Gastrocnemius medialis (tissue), 4 donors: ENCODE results near the gene CASKIN2. TPM values are rescaled to one million over a fixed set of nuclear protein-coding genes. Genes with fewer than 3 reads are reported as not detected.
A peak's percentile ranks its signal among the peaks of the same experiment; 100 is the strongest.
"Not testable (repeated sequence)": the region's sequence is repeated elsewhere in the genome, so short reads cannot be mapped to it uniquely, and the experiment has no call there.

ENCODE experiments used
- ATAC-seq, 2 donors: fragments of 150-250 bp; one replicate each; pipeline ENCODE4 v1.9.1; 2016
- DNase-seq, 2 donors: peaks; one replicate each; pipeline ENCODE4 v3.0.0-alpha.2; 2019
- H3K27ac ChIP-seq, 4 donors: fragments of 200-600 bp; sonication (generic); 1 replicate in 1 of 4; 2 replicates in 3 of 4; pipeline ENCODE4 v1.5.1; 2016 to 2018; ENCODE audit warnings: mild to moderate bottlenecking in 2 of 4, moderate library complexity in 1 of 4
- H3K27me3 ChIP-seq, 3 donors: fragments of 200-600 bp; sonication (generic) in 2 of 3; 1 replicate in 1 of 3; 2 replicates in 2 of 3; pipeline versions ENCODE4 v1.5.1 to v1.6.0; 2016 to 2019; ENCODE audit warnings: mild to moderate bottlenecking in 1 of 3, moderate library complexity in 1 of 3
- H3K36me3 ChIP-seq, 2 donors: fragments of 200-600 bp; sonication (generic) in 1 of 2; one replicate each; pipeline ENCODE4 v1.5.1; 2017 to 2018
- H3K4me1 ChIP-seq, 2 donors: fragments of 200-600 bp; sonication (generic) in 1 of 2; one replicate each; pipeline ENCODE4 v1.5.1; 2016 to 2017; ENCODE audit warnings: mild to moderate bottlenecking in 2 of 2
- H3K4me3 ChIP-seq, 4 donors: fragments of 200-600 bp; sonication (generic) in 3 of 4; 1 replicate in 1 of 4; 2 replicates in 3 of 4; pipeline ENCODE4 v1.5.1; 2016 to 2019; ENCODE audit warnings: mild to moderate bottlenecking in 2 of 4
- H3K9me3 ChIP-seq, 3 donors: fragments of 200-600 bp; sonication (generic) in 2 of 3; 1 replicate in 1 of 3; 2 replicates in 2 of 3; pipeline ENCODE4 v1.5.1; 2016 to 2019
- POLR2A ChIP-seq, 2 donors: fragments of 450-650 bp; IDR thresholded peaks; one replicate each; pipeline ENCODE4 v1.6.1; 2017; ENCODE audit warnings: antibody characterized with exemption in 2 of 2, mild to moderate bottlenecking in 2 of 2, moderate library complexity in 2 of 2
- in situ Hi-C, 4 donors: fragments of 200-750 bp; cut with MboI; loops; one replicate each; pipeline versions ENCODE4 v1.15.0 to v1.8.0; 2017; ENCODE audit warnings: low sequenced_read_pairs in 4 of 4
- intact Hi-C: fragments of 100-400 bp; cut with DNase I; formaldehyde crosslinking; loops from one replicate; pipeline ENCODE4 v1.15.1; 2023; ENCODE audit warnings: low total_unique reads
- total RNA-seq, 4 donors: library from RNA; depleted of rRNA; stranded (reverse); fragments of >200 nt; gene quantifications; one replicate each; pipeline versions ENCODE4 v1.1.0 to v1.2.3, GENCODE V29; 2016
- TF ChIP-seq, protein P1 (sequence below), 5 experiments: fragments of 450-650 bp in 3 of 5; fragments of 200-600 bp in 2 of 5; sonication (generic) in 2 of 5; IDR thresholded peaks in 4 of 5; conservative IDR thresholded peaks in 1 of 5; 1 replicate in 4 of 5; 2 replicates in 1 of 5; pipeline ENCODE4 v1.5.1; 2016 to 2019; ENCODE audit warnings: antibody characterized with exemption in 5 of 5, mild to moderate bottlenecking in 3 of 5, moderate library complexity in 3 of 5

CASKIN2 gene
- total RNA-seq, 4 donors from 2014 or later: 11.3 to 24.1 (median 16.8) TPM

DNA sequence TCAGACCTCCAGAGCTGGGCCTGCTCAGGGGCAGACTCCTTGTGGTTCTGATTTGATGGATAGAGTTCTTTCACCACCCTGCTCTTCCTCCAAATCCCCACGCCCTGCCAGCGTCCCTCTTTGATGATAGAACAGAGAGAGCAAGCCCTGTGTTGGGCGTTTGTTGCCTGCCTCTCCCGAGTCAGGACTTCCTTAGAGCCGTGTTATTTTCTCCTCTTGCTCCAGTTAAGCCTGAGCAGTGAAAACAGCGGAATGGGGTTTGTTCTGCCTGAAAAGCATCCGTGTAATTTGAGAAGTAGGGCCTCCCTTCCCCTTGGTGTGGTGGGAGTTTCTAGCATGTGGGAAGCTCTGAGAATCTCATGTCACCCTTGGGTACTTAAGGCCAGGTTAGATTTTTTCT lies 36.8 kb downstream of the CASKIN2 start:
- no peak overlapping the region for H3K4me3 ChIP-seq
- no peaks in the 10 kb centered on the region for H3K9me3 ChIP-seq
- H3K27ac ChIP-seq: peak overlapping the region in 3 of 4 donors; percentile 6 to 89 (median 17)
- ATAC-seq (no peak), DNase-seq (no peak)
- peaks cover 77 to 83% of the 10 kb centered on the region in 2 donors for H3K4me1 ChIP-seq
- intact Hi-C loops (no loop called here), in situ Hi-C loops (no loop called here)
- H3K27me3 ChIP-seq: no peaks in the 10 kb centered on the region
- TF ChIP-seq POLR2A (IDR thresholded peaks at IDR 0.05): no peak
- TF ChIP-seq, protein P1, sequence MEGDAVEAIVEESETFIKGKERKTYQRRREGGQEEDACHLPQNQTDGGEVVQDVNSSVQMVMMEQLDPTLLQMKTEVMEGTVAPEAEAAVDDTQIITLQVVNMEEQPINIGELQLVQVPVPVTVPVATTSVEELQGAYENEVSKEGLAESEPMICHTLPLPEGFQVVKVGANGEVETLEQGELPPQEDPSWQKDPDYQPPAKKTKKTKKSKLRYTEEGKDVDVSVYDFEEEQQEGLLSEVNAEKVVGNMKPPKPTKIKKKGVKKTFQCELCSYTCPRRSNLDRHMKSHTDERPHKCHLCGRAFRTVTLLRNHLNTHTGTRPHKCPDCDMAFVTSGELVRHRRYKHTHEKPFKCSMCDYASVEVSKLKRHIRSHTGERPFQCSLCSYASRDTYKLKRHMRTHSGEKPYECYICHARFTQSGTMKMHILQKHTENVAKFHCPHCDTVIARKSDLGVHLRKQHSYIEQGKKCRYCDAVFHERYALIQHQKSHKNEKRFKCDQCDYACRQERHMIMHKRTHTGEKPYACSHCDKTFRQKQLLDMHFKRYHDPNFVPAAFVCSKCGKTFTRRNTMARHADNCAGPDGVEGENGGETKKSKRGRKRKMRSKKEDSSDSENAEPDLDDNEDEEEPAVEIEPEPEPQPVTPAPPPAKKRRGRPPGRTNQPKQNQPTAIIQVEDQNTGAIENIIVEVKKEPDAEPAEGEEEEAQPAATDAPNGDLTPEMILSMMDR (IDR thresholded peaks at IDR 0.05 in 4 of 5, conservative IDR thresholded peaks at IDR 0.05 in 1 of 5): no peak
- H3K36me3 ChIP-seq: no peaks in the 10 kb centered on the region

DNA sequence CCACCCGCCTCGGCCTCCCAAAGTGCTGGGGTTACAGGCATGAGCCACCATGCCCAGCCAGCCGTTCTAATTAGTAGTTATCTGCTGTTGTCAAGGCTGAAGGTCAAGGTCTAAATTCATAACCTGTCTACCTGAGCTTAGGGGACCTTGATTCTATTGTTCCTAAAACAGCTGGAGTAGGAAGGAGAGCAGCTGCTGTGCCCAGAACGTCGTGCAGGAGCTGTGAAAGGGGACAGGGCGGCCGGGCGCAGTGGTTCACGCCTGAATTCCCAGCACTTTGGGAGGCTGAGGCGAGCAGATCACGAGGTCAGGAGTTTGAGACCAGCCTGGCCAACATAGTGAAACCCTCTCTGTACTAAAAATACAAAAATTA lies 37.9 kb downstream of the CASKIN2 start:
- H3K36me3 ChIP-seq, in situ Hi-C loops, intact Hi-C loops, ATAC-seq, H3K27me3 ChIP-seq, DNase-seq, H3K4me3 ChIP-seq, H3K9me3 ChIP-seq: not testable (repeated sequence)
- Histone ChIP-seq H3K27ac (peak overlapping the region; percentile 67 to 81 (median 72)), H3K4me1 (peaks cover 77 to 82% of the 10 kb centered on the region in 2 donors)

DNA sequence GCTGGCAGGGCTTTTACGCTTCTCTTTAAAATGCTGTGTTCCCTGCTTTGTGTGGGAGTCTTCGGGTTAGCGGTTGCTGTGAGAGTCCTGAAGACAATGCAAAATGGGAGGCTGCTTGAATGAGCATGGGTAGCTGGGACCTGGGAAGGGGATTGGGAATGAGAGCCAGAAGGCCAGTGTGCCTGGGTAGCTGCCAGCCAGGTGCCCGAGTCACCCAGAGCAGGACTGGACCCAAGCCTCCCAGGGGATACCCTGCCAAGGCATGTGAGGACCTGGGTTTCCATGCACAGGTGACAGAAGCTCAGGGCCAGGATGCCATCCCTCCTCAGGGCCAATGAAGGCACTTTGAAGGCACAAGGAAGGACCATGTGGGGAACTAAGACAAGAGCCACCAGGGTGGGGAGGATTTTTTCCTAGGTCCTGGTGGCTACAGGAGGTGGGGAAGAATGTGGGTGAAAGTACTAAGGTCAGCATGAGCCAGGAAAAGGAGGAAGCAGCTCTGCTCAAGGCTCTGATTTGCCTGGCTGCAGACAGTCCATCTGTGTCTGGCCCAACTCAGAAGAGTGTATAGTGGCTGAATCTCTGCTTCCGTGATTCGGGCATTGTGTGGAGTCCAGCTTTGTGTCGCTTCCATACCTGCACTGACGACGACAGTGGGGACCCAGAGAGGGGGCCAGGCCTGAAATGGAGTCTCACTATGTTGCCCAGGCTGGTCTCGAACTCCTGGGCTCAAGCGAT lies 38.4 kb downstream of the CASKIN2 start:
- Histone ChIP-seq H3K36me3 (no peaks in the 10 kb centered on the region), H3K27me3 (no peaks in the 10 kb centered on the region), H3K9me3 (no peaks in the 10 kb centered on the region), H3K4me3 (peak overlapping the region in 1 of 4 donors; percentile 21), H3K27ac (peak overlapping the region; percentile 67 to 81 (median 72)), H3K4me1 (peaks cover 75 to 76% of the 10 kb centered on the region in 2 donors)
- DNase-seq (no peak), ATAC-seq (no peak)
- intact Hi-C loops: no loop called here
- TF ChIP-seq POLR2A (IDR thresholded peaks at IDR 0.05): no peak
- TF ChIP-seq, protein P1 (IDR thresholded peaks at IDR 0.05 in 4 of 5, conservative IDR thresholded peaks at IDR 0.05 in 1 of 5): no peak
- in situ Hi-C loops: no loop called here

DNA sequence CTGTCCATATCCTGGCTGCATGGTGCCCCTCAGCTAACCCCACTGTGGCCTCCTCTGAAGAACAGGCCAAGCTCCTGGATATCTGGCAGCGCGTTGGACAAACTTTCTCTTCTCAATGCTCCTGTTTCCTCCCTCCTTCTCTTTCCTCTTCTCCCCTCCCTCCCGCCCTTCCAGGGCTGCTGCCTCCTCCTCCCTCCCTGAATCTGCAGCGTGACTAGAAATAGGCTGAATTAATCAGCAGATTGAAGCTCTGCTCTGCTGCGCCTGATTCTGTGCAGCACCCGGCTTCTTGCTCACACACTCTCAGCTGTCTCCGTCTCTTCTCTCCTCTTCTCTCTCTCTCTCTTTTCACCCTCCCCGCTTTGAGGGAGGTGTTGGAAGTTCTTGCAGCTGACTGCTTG lies 39.1 kb downstream of the CASKIN2 start:
- ATAC-seq (peak; percentile 46 to 73), DNase-seq (no peak)
- Histone ChIP-seq H3K27me3 (no peaks in the 10 kb centered on the region), H3K9me3 (no peaks in the 10 kb centered on the region), H3K27ac (peak overlapping the region; percentile 67 to 81 (median 72)), H3K36me3 (no peaks in the 10 kb centered on the region), H3K4me3 (peak overlapping the region in 1 of 4 donors; percentile 21), H3K4me1 (peaks cover 69 to 74% of the 10 kb centered on the region in 2 donors)
- TF ChIP-seq POLR2A (IDR thresholded peaks at IDR 0.05): no peak
- TF ChIP-seq, protein P1 (IDR thresholded peaks at IDR 0.05 in 4 of 5, conservative IDR thresholded peaks at IDR 0.05 in 1 of 5): no peak
- in situ Hi-C loops: no loop called here
- intact Hi-C loops: no loop called here

DNA sequence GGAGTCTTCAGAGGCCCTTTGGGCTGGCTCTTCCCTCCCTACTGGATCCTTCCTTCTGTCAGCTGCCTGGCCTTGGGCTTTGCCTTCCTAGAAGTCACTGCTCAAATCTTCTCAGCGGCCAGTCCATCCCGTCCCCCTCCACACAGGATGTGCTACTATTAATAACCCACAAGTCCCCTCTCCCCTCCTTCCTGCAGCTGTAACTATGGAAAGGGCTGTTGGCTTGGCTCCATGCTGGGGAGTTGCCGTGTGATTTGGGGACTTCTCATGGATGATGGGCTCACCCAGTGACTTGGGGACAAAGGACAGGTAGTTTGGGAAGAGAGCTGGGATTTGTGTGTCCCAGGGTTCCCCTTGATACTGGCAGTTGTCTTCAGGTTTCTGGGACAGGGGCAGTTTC lies 39.5 kb downstream of the CASKIN2 start:
- peak overlapping the region in 1 of 4 donors; percentile 19 for H3K4me3 ChIP-seq
- no peak for TF ChIP-seq POLR2A (IDR thresholded peaks at IDR 0.05)
- TF ChIP-seq, protein P1 (IDR thresholded peaks at IDR 0.05 in 4 of 5, conservative IDR thresholded peaks at IDR 0.05 in 1 of 5): no peak
- intact Hi-C loops: no loop called here
- peak overlapping the region; percentile 67 to 81 (median 72) for H3K27ac ChIP-seq
- H3K4me1 ChIP-seq: peaks cover 64 to 70% of the 10 kb centered on the region in 2 donors
- ATAC-seq: peak; percentile 14 to 21
- H3K27me3 ChIP-seq: no peaks in the 10 kb centered on the region
- H3K36me3 ChIP-seq: no peaks in the 10 kb centered on the region
- in situ Hi-C loops: no loop called here
- no peak for DNase-seq
- no peaks in the 10 kb centered on the region for H3K9me3 ChIP-seq
